GM12875 (cell line): ENCODE results near the gene PPIP5K2.
"Not testable (repeated sequence)": the region's sequence is repeated elsewhere in the genome, so short reads cannot be mapped to it uniquely, and the experiment has no call there.

ENCODE experiments used
- H3K4me3 ChIP-seq: one replicate; pipeline ENCODE4 v1.5.1; 2011; ENCODE audit warnings: low read depth, low read length, control low read depth
- TF ChIP-seq, protein P1 (sequence below): IDR thresholded peaks from 2 replicates; pipeline ENCODE4 v1.5.1; 2011; ENCODE audit warnings: low read depth, mild to moderate bottlenecking, control low read depth, inconsistent platforms, low read length, moderate library complexity, borderline replicate concordance; ENCODE audit not compliant: insufficient read depth

Gene PPIP5K2

DNA sequence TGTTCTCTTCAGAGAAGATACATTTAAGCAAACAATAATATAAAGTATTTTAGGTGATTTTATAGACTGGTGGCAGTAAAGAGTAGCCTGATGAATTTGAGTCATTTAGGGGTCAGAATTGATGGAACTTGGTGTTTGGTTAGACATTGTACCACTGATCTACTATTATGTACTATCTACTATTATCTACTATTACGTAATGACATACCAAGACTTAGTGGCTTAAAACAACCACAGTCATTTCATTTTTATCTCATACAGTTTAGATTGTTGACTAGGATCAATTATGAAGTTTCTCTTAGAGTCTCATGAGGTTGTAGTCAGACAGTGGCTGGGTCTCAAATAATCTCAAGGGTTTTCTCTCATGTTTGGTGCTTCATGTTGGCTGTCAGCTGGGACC lies 54.0 kb downstream of the PPIP5K2 start:
- no peak overlapping the region for H3K4me3 ChIP-seq
- TF ChIP-seq, protein P1, sequence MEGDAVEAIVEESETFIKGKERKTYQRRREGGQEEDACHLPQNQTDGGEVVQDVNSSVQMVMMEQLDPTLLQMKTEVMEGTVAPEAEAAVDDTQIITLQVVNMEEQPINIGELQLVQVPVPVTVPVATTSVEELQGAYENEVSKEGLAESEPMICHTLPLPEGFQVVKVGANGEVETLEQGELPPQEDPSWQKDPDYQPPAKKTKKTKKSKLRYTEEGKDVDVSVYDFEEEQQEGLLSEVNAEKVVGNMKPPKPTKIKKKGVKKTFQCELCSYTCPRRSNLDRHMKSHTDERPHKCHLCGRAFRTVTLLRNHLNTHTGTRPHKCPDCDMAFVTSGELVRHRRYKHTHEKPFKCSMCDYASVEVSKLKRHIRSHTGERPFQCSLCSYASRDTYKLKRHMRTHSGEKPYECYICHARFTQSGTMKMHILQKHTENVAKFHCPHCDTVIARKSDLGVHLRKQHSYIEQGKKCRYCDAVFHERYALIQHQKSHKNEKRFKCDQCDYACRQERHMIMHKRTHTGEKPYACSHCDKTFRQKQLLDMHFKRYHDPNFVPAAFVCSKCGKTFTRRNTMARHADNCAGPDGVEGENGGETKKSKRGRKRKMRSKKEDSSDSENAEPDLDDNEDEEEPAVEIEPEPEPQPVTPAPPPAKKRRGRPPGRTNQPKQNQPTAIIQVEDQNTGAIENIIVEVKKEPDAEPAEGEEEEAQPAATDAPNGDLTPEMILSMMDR, result no peak

DNA sequence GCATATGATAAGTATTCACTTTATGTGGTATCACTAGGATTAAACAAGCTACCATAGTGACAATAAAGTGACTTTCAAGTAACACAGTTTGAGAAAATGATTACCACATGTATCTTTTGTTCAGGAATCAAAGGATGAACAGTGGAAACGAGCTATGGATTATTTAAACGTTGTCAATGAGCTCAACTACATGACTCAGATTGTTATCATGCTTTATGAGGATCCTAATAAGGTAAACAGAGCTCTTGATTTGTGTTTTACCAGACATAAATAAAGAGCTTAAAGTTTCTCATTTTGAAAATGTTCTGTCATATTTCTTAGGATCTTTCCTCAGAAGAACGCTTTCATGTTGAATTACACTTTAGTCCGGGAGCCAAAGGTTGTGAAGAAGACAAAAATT lies 57.4 kb downstream of the PPIP5K2 start:
- TF ChIP-seq, protein P1, result no peak
- H3K4me3 ChIP-seq, result no peak overlapping the region

DNA sequence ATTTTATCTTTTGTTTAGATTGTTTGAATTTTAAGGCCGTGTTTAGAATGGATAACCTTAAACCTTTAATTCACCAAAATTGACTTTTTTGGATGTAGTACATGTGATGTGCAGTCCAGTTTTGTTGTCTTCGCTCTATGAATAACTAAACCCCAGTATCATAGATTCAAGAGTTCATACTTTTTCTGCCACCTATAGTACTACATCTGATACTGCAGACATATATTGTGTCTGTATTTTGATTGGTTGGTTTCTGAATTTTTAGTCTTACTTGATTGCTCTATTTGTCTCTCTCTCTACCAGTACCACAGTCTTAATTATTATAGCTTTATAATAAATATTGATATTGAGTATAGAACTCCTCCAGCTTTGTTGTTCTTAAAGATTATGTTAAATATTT lies 58.1 kb downstream of the PPIP5K2 start:
- TF ChIP-seq, protein P1, result no peak

DNA sequence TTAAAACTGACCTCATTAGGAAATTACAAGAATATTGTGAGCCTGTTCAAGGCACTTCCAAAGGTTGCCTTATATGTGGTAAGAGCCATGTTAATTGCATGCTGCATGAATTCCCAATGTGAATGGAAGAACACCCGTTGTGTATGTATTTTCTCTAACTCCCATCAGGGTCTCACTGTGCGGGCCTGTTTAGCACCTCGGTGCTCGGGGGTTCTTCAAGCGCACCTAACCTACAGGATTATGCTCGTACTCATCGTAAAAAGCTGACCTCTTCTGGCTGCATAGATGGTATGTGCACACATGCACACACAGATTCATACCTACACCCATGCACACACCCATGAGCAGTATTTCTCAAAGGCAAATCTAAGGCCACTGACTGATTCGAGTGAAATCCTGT lies 66.1 kb downstream of the PPIP5K2 start:
- H3K4me3 ChIP-seq, result no peak overlapping the region
- TF ChIP-seq, protein P1, result no peak

More for the DNA sequence above, 58.1 kb downstream of the PPIP5K2 start:
- no peak overlapping the region for H3K4me3 ChIP-seq

DNA sequence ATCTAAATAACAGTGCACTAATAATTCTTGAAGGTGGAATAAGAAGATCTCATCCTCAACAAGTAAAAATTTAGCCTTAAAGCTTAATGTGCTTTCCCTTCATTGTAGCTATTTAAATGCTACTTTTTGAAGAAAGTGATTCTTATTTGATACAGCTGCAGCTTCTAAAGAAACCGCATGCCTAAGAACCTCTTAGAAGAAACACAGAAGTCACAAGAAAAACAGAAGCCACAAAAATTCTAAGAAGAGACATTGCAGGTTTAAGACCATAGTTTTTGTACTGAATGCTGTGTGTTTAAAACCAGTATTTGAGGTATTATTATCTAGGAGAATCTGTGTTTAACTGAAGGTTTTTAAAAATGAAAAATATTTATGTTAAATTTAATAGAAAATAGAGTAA lies 68.3 kb downstream of the PPIP5K2 start:
- TF ChIP-seq, protein P1, result no peak
- H3K4me3 ChIP-seq, result no peak overlapping the region

DNA sequence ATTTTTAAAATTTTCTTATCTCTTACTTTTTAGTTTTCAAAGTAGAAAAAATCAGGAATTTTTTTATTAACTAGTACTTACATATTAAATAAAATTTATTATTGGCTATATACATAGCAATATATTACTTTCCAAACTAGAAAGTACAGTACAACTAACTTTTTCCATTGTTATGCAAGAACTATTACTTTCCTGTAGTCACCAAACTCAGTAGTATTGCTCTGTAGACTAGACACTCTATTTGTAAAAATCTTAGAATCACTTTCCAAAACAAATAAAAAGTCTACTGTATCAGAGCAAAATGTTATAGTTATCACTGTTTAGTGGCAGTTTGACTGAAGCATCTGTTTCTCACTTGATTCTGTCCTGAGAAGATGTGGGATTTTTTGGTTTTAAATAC lies 83.1 kb downstream of the PPIP5K2 start:
- TF ChIP-seq, protein P1, result no peak

DNA sequence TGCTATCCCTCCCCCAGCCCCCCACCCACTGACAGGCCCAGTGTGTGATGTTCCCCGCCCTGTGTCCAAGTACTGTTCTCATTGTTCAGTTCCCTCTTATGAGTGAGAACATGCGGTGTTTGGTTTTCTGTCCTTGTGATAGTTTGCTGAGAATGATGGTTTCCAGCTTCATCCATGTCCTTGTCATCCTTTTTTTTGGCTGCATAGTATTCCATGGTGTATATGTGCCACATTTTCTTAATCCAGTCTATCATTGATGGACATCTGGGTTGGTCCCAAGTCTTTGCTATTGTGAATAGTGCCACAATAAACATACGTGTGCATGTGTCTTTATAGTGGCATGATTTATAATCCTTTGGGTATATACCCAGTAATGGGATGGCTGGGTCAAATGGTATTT lies 84.9 kb downstream of the PPIP5K2 start:
- H3K4me3 ChIP-seq, result not testable (repeated sequence)

More for the DNA sequence above, 83.1 kb downstream of the PPIP5K2 start:
- H3K4me3 ChIP-seq, result no peak overlapping the region
